HG02970 (cell line): Measurements from ENCODE around the gene VTN.

ENCODE experiments used
- ATAC-seq: cut with Tn5 transposase; IDR thresholded peaks from one replicate; pipeline ENCODE4 v1.9.1; 2021; ENCODE audit warnings: mild to moderate bottlenecking, moderate library complexity, moderate number of reproducible peaks; ENCODE audit not compliant: unreplicated experiment, low FRiP score

Gene VTN

GRCh38 chr17:28327031-28327607 is 43.0 kb downstream of the VTN start:
- no peak for ATAC-seq

- no peak for ATAC-seq
These were observed 44.0 kb downstream of the VTN start for GRCh38 chr17:28326114-28326513.

- no peak for ATAC-seq
These were observed 44.9 kb downstream of the VTN start for GRCh38 chr17:28325211-28325610.

- ATAC-seq: no peak
These were observed 45.3 kb downstream of the VTN start for GRCh38 chr17:28324781-28325180.

GRCh38 chr17:28324267-28324745 is 45.8 kb downstream of the VTN start:
- no peak for ATAC-seq

- ATAC-seq: no peak
These were observed 49.7 kb downstream of the VTN start for GRCh38 chr17:28320215-28321061.

GRCh38 chr17:28319598-28319935 is 50.5 kb downstream of the VTN start:
- ATAC-seq: no peak

- peak; percentile 90 for ATAC-seq
These were observed 51.1 kb downstream of the VTN start, which contains the start of gene TMEM97 for GRCh38 chr17:28318759-28319597. Gene TMEM97 (plus strand): TSS chr17:28319200. CDS start chr17:28319240, 40 bp downstream.

- ATAC-seq: no peak
These were observed 51.9 kb downstream of the VTN start for GRCh38 chr17:28317966-28318758.
